HG03139 (cell line): ENCODE measurements around the gene FAM240A.
"Not testable (repeated sequence)": the region's sequence is repeated elsewhere in the genome, so short reads cannot be mapped to it uniquely, and the experiment has no call there.

Experiments
- ATAC-seq: cut with Tn5 transposase; IDR thresholded peaks from one replicate; pipeline ENCODE4 v1.9.1; 2021; ENCODE audit not compliant: unreplicated experiment

FAM240A gene

GRCh38 chr3:46612324-46612723, at the start of gene FAM240A:
TSS of gene FAM240A (plus strand) at chr3:46612525. CDS start at chr3:46612684, 159 bp downstream.
- no peak for ATAC-seq

- no peak for ATAC-seq
Observed at GRCh38 chr3:46564190-46565021, 47.9 kb upstream of the FAM240A start.

GRCh38 chr3:46565077-46565476, 47.2 kb upstream of the FAM240A start:
- no peak for ATAC-seq

- ATAC-seq, result no peak
Observed at GRCh38 chr3:46565607-46566039, 46.7 kb upstream of the FAM240A start.

GRCh38 chr3:46566040-46566641, 46.2 kb upstream of the FAM240A start, which contains the start of gene LRRC2:
TSS of gene LRRC2 (minus strand) at chr3:46566302. CDS start at chr3:46551591, 14,711 bp downstream.
- ATAC-seq, result no peak

- no peak for ATAC-seq
Observed at GRCh38 chr3:46571684-46572083, 40.6 kb upstream of the FAM240A start.

- ATAC-seq, result no peak
Observed at GRCh38 chr3:46573701-46574100, 38.6 kb upstream of the FAM240A start.

GRCh38 chr3:46574243-46574646, 38.1 kb upstream of the FAM240A start:
- no peak for ATAC-seq

- ATAC-seq, result no peak
Observed at GRCh38 chr3:46574881-46575576, 37.3 kb upstream of the FAM240A start.

GRCh38 chr3:46575577-46576222, 36.6 kb upstream of the FAM240A start:
- ATAC-seq, result no peak

- ATAC-seq, result no peak
Observed at GRCh38 chr3:46576386-46576785, 35.9 kb upstream of the FAM240A start.

GRCh38 chr3:46576879-46577278, 35.4 kb upstream of the FAM240A start:
- no peak for ATAC-seq

GRCh38 chr3:46577580-46578249, 34.6 kb upstream of the FAM240A start:
- ATAC-seq, result not testable (repeated sequence)

GRCh38 chr3:46578973-46579755, 33.2 kb upstream of the FAM240A start:
- ATAC-seq, result no peak

GRCh38 chr3:46579756-46580286, 32.5 kb upstream of the FAM240A start:
- ATAC-seq, result no peak

- ATAC-seq, result no peak
Observed at GRCh38 chr3:46580675-46581074, 31.6 kb upstream of the FAM240A start.

GRCh38 chr3:46584598-46585467, 27.5 kb upstream of the FAM240A start:
- no peak for ATAC-seq

GRCh38 chr3:46585799-46586693, 26.3 kb upstream of the FAM240A start:
- ATAC-seq, result no peak
